Measurements from ENCODE around the gene NEK10. TPM values are rescaled to one million over a fixed set of nuclear protein-coding genes. Genes with fewer than 3 reads are reported as not detected.

The NEK10 gene
- total RNA-seq, 1 donor from 2014 or later, result 9.4 TPM

GRCh38 chr3:27278383-27279055 lies 90.7 kb downstream of the NEK10 start:
- intact Hi-C loops (cut with DNase I), result no loop called here
- DNase-seq (no peak), ATAC-seq (no peak)

GRCh38 chr3:27275441-27275990 lies 93.7 kb downstream of the NEK10 start:
- Histone ChIP-seq H3K36me3 (no peaks in the 10 kb centered on the region), H3K4me3 (no peak overlapping the region), H3K27me3 (ENCODE audit: low read depth) (no peaks in the 10 kb centered on the region), H3K27ac (no peak overlapping the region), H3K4me1 (no peaks in the 10 kb centered on the region), H3K9me3 (no peaks in the 10 kb centered on the region)
- DNase-seq (no peak), ATAC-seq (no peak)
- intact Hi-C loops (cut with DNase I), result no loop called here
- TF ChIP-seq CTCF (IDR thresholded peaks at IDR 0.05), result no peak

More at GRCh38 chr3:27278383-27279055, 90.7 kb downstream of the NEK10 start:
- H3K27ac ChIP-seq, result no peak overlapping the region
- no peaks in the 10 kb centered on the region for H3K36me3 ChIP-seq
- TF ChIP-seq CTCF (IDR thresholded peaks at IDR 0.05), result no peak
- no peaks in the 10 kb centered on the region for H3K9me3 ChIP-seq
- no peak overlapping the region for H3K4me3 ChIP-seq
- no peaks in the 10 kb centered on the region for H3K27me3 ChIP-seq (ENCODE audit: low read depth)
- H3K4me1 ChIP-seq, result no peaks in the 10 kb centered on the region

GRCh38 chr3:27271890-27272289 lies 97.3 kb downstream of the NEK10 start:
- no peak overlapping the region for H3K27ac ChIP-seq
- intact Hi-C loops (cut with DNase I), result no loop called here
- DNase-seq (no peak), ATAC-seq (no peak)
- TF ChIP-seq CTCF (IDR thresholded peaks at IDR 0.05), result no peak
- no peak overlapping the region for H3K4me3 ChIP-seq
- H3K9me3 ChIP-seq, result no peaks in the 10 kb centered on the region
- no peaks in the 10 kb centered on the region for H3K27me3 ChIP-seq (ENCODE audit: low read depth)
- H3K36me3 ChIP-seq, result no peaks in the 10 kb centered on the region
- no peaks in the 10 kb centered on the region for H3K4me1 ChIP-seq

GRCh38 chr3:27254896-27255295 lies 114.3 kb downstream of the NEK10 start:
- Histone ChIP-seq H3K9me3 (no peaks in the 10 kb centered on the region), H3K4me1 (no peaks in the 10 kb centered on the region), H3K4me3 (no peak overlapping the region), H3K27me3 (ENCODE audit: low read depth) (no peaks in the 10 kb centered on the region), H3K36me3 (no peaks in the 10 kb centered on the region), H3K27ac (no peak overlapping the region)
- DNase-seq, result no peak
- intact Hi-C loops (cut with DNase I), result loop anchor here (10.0 kb wide), 1 partner anchor 120 kb away; no protein-coding TSS in a partner anchor
- ATAC-seq, result no peak
- no peak for TF ChIP-seq CTCF (IDR thresholded peaks at IDR 0.05)

- ATAC-seq, result peak; percentile 83 to 92
- H3K4me3 ChIP-seq, result no peak overlapping the region
- peak; percentile 48 for DNase-seq
These were observed 115.4 kb downstream of the NEK10 start for GRCh38 chr3:27253831-27254230.

More at GRCh38 chr3:27253831-27254230, 115.4 kb downstream of the NEK10 start:
- Histone ChIP-seq H3K9me3 (no peaks in the 10 kb centered on the region), H3K27ac (no peak overlapping the region), H3K4me1 (no peaks in the 10 kb centered on the region), H3K27me3 (ENCODE audit: low read depth) (no peaks in the 10 kb centered on the region), H3K36me3 (no peaks in the 10 kb centered on the region)
- intact Hi-C loops (cut with DNase I), result loop anchor here (10.0 kb wide), 1 partner anchor 119 kb away; no protein-coding TSS in a partner anchor
- no peak for TF ChIP-seq CTCF (IDR thresholded peaks at IDR 0.05)

Data from lower lobe of right lung (tissue), 2 donors.